ENCODE measurements around the gene ZNF726. TPM values are rescaled to one million over a fixed set of nuclear protein-coding genes. Genes with fewer than 3 reads are reported as not detected.

Gene ZNF726
- total RNA-seq, 1 experiment from 2014 or later = not detected

- Histone ChIP-seq H3K9ac (ENCODE audit: low read length) (no peak overlapping the region), H3K9me2 (ENCODE audit: insufficient read depth) (no peaks in the 10 kb centered on the region), H3K4me3 (replicated peaks in 1 of 2; ENCODE audit: low read depth in 1 of 2, low read length in 2 of 2) (no peak overlapping the region), H2AFZ (ENCODE audit: low read depth, low read length, poor library complexity, severe bottlenecking) (no peak overlapping the region), H3K4me2 (ENCODE audit: low read length) (no peak overlapping the region), H3K9me3 (ENCODE audit: control insufficient read depth in 1 of 2, insufficient read depth in 1 of 2, low read depth in 1 of 2, low read length in 2 of 2) (peaks cover 6 to 15% of the 10 kb centered on the region in 2 experiments; a peak in 2 of 4 replicates), H3K27ac (ENCODE audit: low read depth, low read length) (no peak overlapping the region), H3K27me3 (ENCODE audit: insufficient read depth, low read length) (no peaks in the 10 kb centered on the region), H3K36me3 (ENCODE audit: control insufficient read depth in 1 of 2, insufficient read depth in 2 of 2, low read length in 2 of 2) (no peaks in the 10 kb centered on the region), H3K4me1 (ENCODE audit: control insufficient read depth in 1 of 2, insufficient read depth in 2 of 2, low read length in 2 of 2) (no peaks in the 10 kb centered on the region), H3K79me2 (ENCODE audit: insufficient read depth, low read length) (no peaks in the 10 kb centered on the region), H4K20me1 (ENCODE audit: insufficient read depth) (no peaks in the 10 kb centered on the region)
- BruUV-seq (replicated peaks) = no TSS peak
- intact Hi-C loops (cut with micrococcal nuclease) = no loop called here
- POLR2A ChIA-PET = no interaction called here
- RAD21 ChIA-PET (ENCODE audit: low non-redundant PET in 1 of 2, low total read pairs in 2 of 2, uncharacterized antibody in 2 of 2, unreplicated experiment in 2 of 2) = no interaction called here
- ATAC-seq (no peak), DNase-seq (ENCODE audit: low read depth, low spot score) (no peak)
- TF ChIP-seq CTCF (IDR thresholded peaks at IDR 0.05 in 2 of 3, conservative IDR thresholded peaks at IDR 0.05 in 1 of 3; ENCODE audit: borderline replicate concordance in 1 of 3, insufficient read depth in 1 of 3, low read depth in 2 of 3, low read length in 2 of 3) (no peak), ZBTB33 (IDR thresholded peaks at IDR 0.05; ENCODE audit: extremely low read depth, insufficient replicate concordance, low read length) (no peak)
- CTCF ChIA-PET = no interaction called here
Observed at GRCh38 chr19:23969630-23970029, 54.9 kb downstream of the ZNF726 start.

- Histone ChIP-seq H3K4me2 (ENCODE audit: low read length) (no peak overlapping the region), H3K9ac (ENCODE audit: low read length) (no peak overlapping the region), H3K9me2 (ENCODE audit: insufficient read depth) (no peaks in the 10 kb centered on the region), H4K20me1 (ENCODE audit: insufficient read depth) (no peaks in the 10 kb centered on the region), H3K27me3 (ENCODE audit: insufficient read depth, low read length) (no peaks in the 10 kb centered on the region), H3K36me3 (ENCODE audit: control insufficient read depth in 1 of 2, insufficient read depth in 2 of 2, low read length in 2 of 2) (no peaks in the 10 kb centered on the region), H2AFZ (ENCODE audit: low read depth, low read length, poor library complexity, severe bottlenecking) (no peak overlapping the region), H3K9me3 (ENCODE audit: control insufficient read depth in 1 of 2, insufficient read depth in 1 of 2, low read depth in 1 of 2, low read length in 2 of 2) (peaks cover 6 to 16% of the 10 kb centered on the region in 2 experiments; a peak in 2 of 4 replicates), H3K4me3 (replicated peaks in 1 of 2; ENCODE audit: low read depth in 1 of 2, low read length in 2 of 2) (no peak overlapping the region), H3K4me1 (ENCODE audit: control insufficient read depth in 1 of 2, insufficient read depth in 2 of 2, low read length in 2 of 2) (no peaks in the 10 kb centered on the region), H3K79me2 (ENCODE audit: insufficient read depth, low read length) (no peaks in the 10 kb centered on the region), H3K27ac (ENCODE audit: low read depth, low read length) (no peak overlapping the region)
- RAD21 ChIA-PET (ENCODE audit: low non-redundant PET in 1 of 2, low total read pairs in 2 of 2, uncharacterized antibody in 2 of 2, unreplicated experiment in 2 of 2) = no interaction called here
- POLR2A ChIA-PET = no interaction called here
- no peak for ATAC-seq
- CTCF ChIA-PET = no interaction called here
- intact Hi-C loops (cut with micrococcal nuclease) = no loop called here
- no peak for TF ChIP-seq SRF (IDR thresholded peaks at IDR 0.05; ENCODE audit: low read depth)
- no peak for TF ChIP-seq EZH2 (IDR thresholded peaks at IDR 0.05)
- TF ChIP-seq FOSL1 (IDR thresholded peaks at IDR 0.05; ENCODE audit: low read depth) = no peak
- DNase-seq (ENCODE audit: low read depth, low spot score) = no peak
- no TSS peak for BruUV-seq (replicated peaks)
Observed at GRCh38 chr19:23971598-23971997, 56.9 kb downstream of the ZNF726 start.

Measured in HCT116 (cell line).